Measurements from ENCODE around the gene HSD17B4. TPM values are rescaled to one million over a fixed set of nuclear protein-coding genes. Genes with fewer than 3 reads are reported as not detected.

Gene HSD17B4
- total and polyA plus RNA-seq, 2 experiments from 2014 or later, result 208 to 281 TPM

- Histone ChIP-seq H3K4me3 (peak overlapping the region; percentile 19), H3K36me3 (replicated peaks; ENCODE audit: insufficient read depth, low read depth) (no peaks in the 10 kb centered on the region), H3K9me3 (ENCODE audit: low read depth) (no peaks in the 10 kb centered on the region), H3K79me2 (peaks cover 38% of the 10 kb centered on the region), H3K27me3 (no peaks in the 10 kb centered on the region), H3K27ac (peak overlapping the region; percentile 98), H3K4me2 (peak overlapping the region; percentile 80), H2AFZ (peak overlapping the region; percentile 85), H3K4me1 (ENCODE audit: insufficient read depth) (peaks cover 15% of the 10 kb centered on the region), H3K9me2 (replicated peaks; ENCODE audit: insufficient read depth) (no peaks in the 10 kb centered on the region), H4K20me1 (ENCODE audit: insufficient read depth, poor library complexity, severe bottlenecking) (peaks cover 2% of the 10 kb centered on the region)
- TF ChIP-seq EZH2phosphoT487 (IDR thresholded peaks at IDR 0.05; ENCODE audit: low read depth, severe bottlenecking, unreplicated experiment) (no peak), EZH2 (IDR thresholded peaks at IDR 0.05; ENCODE audit: borderline replicate concordance) (no peak)
- TF ChIP-seq, protein P1, sequence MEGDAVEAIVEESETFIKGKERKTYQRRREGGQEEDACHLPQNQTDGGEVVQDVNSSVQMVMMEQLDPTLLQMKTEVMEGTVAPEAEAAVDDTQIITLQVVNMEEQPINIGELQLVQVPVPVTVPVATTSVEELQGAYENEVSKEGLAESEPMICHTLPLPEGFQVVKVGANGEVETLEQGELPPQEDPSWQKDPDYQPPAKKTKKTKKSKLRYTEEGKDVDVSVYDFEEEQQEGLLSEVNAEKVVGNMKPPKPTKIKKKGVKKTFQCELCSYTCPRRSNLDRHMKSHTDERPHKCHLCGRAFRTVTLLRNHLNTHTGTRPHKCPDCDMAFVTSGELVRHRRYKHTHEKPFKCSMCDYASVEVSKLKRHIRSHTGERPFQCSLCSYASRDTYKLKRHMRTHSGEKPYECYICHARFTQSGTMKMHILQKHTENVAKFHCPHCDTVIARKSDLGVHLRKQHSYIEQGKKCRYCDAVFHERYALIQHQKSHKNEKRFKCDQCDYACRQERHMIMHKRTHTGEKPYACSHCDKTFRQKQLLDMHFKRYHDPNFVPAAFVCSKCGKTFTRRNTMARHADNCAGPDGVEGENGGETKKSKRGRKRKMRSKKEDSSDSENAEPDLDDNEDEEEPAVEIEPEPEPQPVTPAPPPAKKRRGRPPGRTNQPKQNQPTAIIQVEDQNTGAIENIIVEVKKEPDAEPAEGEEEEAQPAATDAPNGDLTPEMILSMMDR (IDR thresholded peaks at IDR 0.05; ENCODE audit: poor library complexity), result no peak
- 23% methylated on average over 6 of the region's 6 CpGs for WGBS (ENCODE audit: low lambda C conversion rate, missing lambda C conversion rate)
- no peak for DNase-seq (ENCODE audit: low spot score)
Measured at GRCh38 chr5:119452060-119452372, 281 bp upstream of the HSD17B4 start.

DNA sequence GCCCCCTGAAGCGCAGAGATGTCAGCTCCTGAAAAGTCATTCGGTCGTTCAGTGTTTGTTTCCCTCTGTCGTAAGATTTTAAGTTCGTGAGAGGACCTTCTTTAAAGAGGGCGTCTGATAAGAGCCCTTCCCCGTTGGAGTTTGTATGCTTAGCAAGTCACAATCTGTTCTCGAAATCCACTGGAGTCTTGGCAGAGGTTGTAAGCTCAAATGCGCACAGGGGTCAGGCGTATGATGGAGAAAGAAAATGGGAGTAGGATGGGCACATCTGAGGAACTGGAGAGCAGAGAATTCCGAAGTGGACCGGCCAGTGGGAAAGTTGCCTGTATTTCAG is 710 bp downstream of the HSD17B4 start:
- H3K79me2 ChIP-seq, result peaks cover 48% of the 10 kb centered on the region
- WGBS (ENCODE audit: low lambda C conversion rate, missing lambda C conversion rate), result 1% methylated on average over 12 of the region's 12 CpGs
- peak overlapping the region; percentile 88 for H2AFZ ChIP-seq
- H3K9me3 ChIP-seq (ENCODE audit: low read depth), result no peaks in the 10 kb centered on the region
- TF ChIP-seq, protein P1 (IDR thresholded peaks at IDR 0.05; ENCODE audit: poor library complexity), result no peak
- TF ChIP-seq EZH2phosphoT487 (IDR thresholded peaks at IDR 0.05; ENCODE audit: low read depth, severe bottlenecking, unreplicated experiment), result no peak
- no peak for TF ChIP-seq EZH2 (IDR thresholded peaks at IDR 0.05; ENCODE audit: borderline replicate concordance)
- peaks cover 15% of the 10 kb centered on the region for H3K4me1 ChIP-seq (ENCODE audit: insufficient read depth)
- H4K20me1 ChIP-seq (ENCODE audit: insufficient read depth, poor library complexity, severe bottlenecking), result peaks cover 2% of the 10 kb centered on the region
- peak overlapping the region; percentile 98 for H3K27ac ChIP-seq
- peak overlapping the region; percentile 80 for H3K4me2 ChIP-seq
- no peaks in the 10 kb centered on the region for H3K9me2 ChIP-seq (replicated peaks; ENCODE audit: insufficient read depth)
- H3K36me3 ChIP-seq (replicated peaks; ENCODE audit: insufficient read depth, low read depth), result no peaks in the 10 kb centered on the region
- no peaks in the 10 kb centered on the region for H3K27me3 ChIP-seq
- no peak for DNase-seq (ENCODE audit: low spot score)
- peak overlapping the region; percentile 62 for H3K4me3 ChIP-seq

DNA sequence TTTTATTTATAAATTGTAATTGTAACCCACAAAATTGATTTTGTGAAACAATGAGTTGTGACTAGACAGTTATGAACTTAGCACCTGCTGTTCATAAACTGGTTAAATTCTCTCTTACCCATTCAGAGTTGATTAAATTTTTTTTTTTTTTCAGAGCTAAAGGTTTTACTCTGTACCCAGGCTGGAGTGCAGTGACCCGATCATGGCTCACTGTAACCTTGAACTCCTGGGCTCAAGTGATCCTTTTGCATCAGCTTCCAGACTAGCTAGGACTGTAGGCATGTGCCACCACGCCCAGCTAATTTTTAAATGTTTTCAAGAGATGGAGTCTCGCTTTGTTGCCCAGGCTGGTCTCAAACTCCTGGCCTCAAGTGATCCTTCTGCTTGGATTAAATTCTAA is 1.9 kb downstream of the HSD17B4 start:
- H3K4me2 ChIP-seq, result peak overlapping the region; percentile 80
- no peaks in the 10 kb centered on the region for H3K9me3 ChIP-seq (ENCODE audit: low read depth)
- no peak overlapping the region for H2AFZ ChIP-seq
- peaks cover 15% of the 10 kb centered on the region for H3K4me1 ChIP-seq (ENCODE audit: insufficient read depth)
- no peaks in the 10 kb centered on the region for H3K9me2 ChIP-seq (replicated peaks; ENCODE audit: insufficient read depth)
- peaks cover 59% of the 10 kb centered on the region for H3K79me2 ChIP-seq
- 92% methylated on average over 3 of the region's 3 CpGs for WGBS (ENCODE audit: low lambda C conversion rate, missing lambda C conversion rate)
- no peak overlapping the region for H3K4me3 ChIP-seq
- no peaks in the 10 kb centered on the region for H3K36me3 ChIP-seq (replicated peaks; ENCODE audit: insufficient read depth, low read depth)
- TF ChIP-seq EZH2 (IDR thresholded peaks at IDR 0.05; ENCODE audit: borderline replicate concordance) (no peak), EZH2phosphoT487 (IDR thresholded peaks at IDR 0.05; ENCODE audit: low read depth, severe bottlenecking, unreplicated experiment) (no peak)
- TF ChIP-seq, protein P1 (IDR thresholded peaks at IDR 0.05; ENCODE audit: poor library complexity), result no peak
- peak overlapping the region; percentile 98 for H3K27ac ChIP-seq
- H3K27me3 ChIP-seq, result no peaks in the 10 kb centered on the region
- peaks cover 2% of the 10 kb centered on the region for H4K20me1 ChIP-seq (ENCODE audit: insufficient read depth, poor library complexity, severe bottlenecking)
- DNase-seq (ENCODE audit: low spot score), result no peak

Measured in hepatocyte (in vitro differentiated cells).